ENCODE results near the gene LCN2. TPM values are rescaled to one million over a fixed set of nuclear protein-coding genes. Genes with fewer than 3 reads are reported as not detected.

Gene LCN2
- total RNA-seq, result under 1 TPM; 0.67 to 0.69 TPM
- long read RNA-seq, donor 1, result 0 reads
- long read RNA-seq, donor 2, result 0 reads

- intact Hi-C loops (cut with DNase I), result no loop called here
- peak; percentile 66 for DNase-seq (ENCODE audit: low spot score)
These were observed at the start of gene LCN2 for GRCh38 chr9:128149001-128149701. TSS of gene LCN2 (plus strand) at chr9:128149453. CDS start at chr9:128149526, 73 bp downstream.

DNA sequence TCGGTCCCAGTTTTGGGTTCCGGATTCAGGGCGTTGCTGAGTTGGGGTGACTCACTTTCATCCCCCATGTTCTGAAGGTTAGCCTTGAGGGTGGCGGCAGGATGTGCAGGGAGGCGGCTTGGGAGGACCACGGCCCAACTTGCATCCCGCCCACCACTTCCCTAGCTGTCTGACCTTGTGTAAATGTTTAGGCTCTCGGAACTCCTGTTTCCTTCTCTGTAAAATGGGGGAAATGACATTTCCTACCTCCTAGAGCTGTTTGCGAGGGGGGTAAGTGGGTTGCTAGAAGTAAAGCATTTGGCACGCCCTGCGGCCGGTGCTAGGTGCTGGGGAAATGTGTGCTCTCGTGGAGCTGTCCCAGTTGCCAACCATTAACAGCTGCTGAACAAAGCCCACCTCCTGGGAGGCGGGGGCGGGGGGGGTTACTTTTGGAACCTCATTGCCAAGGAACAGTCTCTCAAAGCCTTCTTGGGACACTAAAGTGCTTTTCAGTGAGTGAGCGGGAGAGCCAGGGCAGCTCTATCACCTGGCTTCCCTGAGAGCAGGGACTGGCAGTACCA is 49.2 kb upstream of the LCN2 start:
- no peak for DNase-seq (ENCODE audit: low spot score)
- intact Hi-C loops (cut with DNase I), result loop anchor here (10.0 kb wide), 2 partner anchors 135 to 155 kb away; no protein-coding TSS in a partner anchor

GRCh38 chr9:128100581-128100980 is 48.7 kb upstream of the LCN2 start:
- no peak for DNase-seq (ENCODE audit: low spot score)
- intact Hi-C loops (cut with DNase I), result loop anchor here (10.0 kb wide), 2 partner anchors 136 to 156 kb away; no protein-coding TSS in a partner anchor

- DNase-seq (ENCODE audit: low spot score), result no peak
- intact Hi-C loops (cut with DNase I), result loop anchor here (10.0 kb wide), 2 partner anchors 136 to 156 kb away; no protein-coding TSS in a partner anchor
These were observed 48.0 kb upstream of the LCN2 start for GRCh38 chr9:128101231-128101661.

DNA sequence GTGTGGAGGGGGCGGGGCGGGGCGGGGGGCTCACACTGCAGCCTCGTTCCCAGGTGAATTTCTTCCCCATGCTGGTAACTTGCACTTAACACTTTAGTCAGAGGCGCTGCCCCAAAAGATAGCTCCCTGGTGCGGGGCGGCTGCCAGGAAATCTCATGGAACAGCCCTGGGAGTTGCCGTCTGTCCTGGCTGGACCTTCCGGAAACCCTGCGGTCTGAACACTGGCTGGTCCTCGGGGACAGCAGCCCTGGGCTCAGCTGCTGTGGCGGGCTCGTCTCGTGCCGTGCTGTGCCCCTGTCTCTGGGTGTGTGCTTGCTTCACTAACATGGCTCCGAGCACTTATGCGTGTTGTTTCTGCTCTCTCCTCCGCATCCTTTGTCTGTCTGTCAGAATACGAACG is 47.6 kb upstream of the LCN2 start:
- no peak for DNase-seq (ENCODE audit: low spot score)
- intact Hi-C loops (cut with DNase I), result loop anchor here (10.0 kb wide), 2 partner anchors 137 to 157 kb away; no protein-coding TSS in a partner anchor

- intact Hi-C loops (cut with DNase I), result loop anchor here (10.0 kb wide), 2 partner anchors 137 to 157 kb away; no protein-coding TSS in a partner anchor
These were observed 47.1 kb upstream of the LCN2 start for GRCh38 chr9:128102196-128102595.

DNA sequence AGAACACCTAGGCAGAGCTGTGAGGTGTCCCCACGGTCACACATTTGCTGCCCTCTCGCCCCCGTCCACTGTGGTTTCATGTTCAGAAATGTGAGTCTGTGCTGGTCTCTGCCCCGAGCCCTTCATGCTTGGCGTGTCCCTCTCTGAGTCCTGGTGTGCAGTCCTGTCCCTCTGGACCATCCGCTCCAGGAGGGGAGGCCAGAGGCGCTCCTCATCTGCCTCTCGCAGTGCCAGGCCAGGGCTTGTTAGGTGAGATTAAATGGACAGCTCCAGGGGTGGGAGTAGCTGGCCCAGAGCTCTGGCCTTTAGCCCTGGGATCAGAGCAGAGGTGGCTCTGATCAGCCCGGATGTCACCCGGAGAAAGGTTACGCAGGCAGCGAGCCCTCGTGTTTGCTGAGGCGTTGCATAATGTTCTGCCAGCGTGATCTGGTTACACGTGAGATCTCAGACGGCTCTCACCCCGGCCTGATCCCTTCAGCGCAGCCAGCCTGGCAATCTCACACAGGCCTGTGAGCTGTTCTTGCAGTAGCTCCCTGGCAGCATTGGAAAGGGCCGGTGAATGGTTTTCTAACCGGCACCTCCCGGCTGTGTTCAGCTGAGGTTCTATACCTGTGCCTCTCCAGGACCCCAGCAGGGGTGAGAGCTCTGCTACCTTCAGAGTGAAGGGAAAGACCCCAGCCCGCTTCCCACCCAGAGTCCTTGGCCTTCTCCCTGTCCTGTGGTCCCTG is 46.2 kb upstream of the LCN2 start:
- no peak for DNase-seq (ENCODE audit: low spot score)
- intact Hi-C loops (cut with DNase I), result loop anchor here (10.0 kb wide), 2 partner anchors 138 to 158 kb away; no protein-coding TSS in a partner anchor

More at GRCh38 chr9:128102196-128102595, 47.1 kb upstream of the LCN2 start:
- peak; percentile 45 for DNase-seq (ENCODE audit: low spot score)

- DNase-seq (ENCODE audit: low spot score), result no peak
- intact Hi-C loops (cut with DNase I), result loop anchor here (10.0 kb wide), 2 partner anchors 139 to 159 kb away; no protein-coding TSS in a partner anchor
These were observed 45.7 kb upstream of the LCN2 start for GRCh38 chr9:128103589-128103962.

DNA sequence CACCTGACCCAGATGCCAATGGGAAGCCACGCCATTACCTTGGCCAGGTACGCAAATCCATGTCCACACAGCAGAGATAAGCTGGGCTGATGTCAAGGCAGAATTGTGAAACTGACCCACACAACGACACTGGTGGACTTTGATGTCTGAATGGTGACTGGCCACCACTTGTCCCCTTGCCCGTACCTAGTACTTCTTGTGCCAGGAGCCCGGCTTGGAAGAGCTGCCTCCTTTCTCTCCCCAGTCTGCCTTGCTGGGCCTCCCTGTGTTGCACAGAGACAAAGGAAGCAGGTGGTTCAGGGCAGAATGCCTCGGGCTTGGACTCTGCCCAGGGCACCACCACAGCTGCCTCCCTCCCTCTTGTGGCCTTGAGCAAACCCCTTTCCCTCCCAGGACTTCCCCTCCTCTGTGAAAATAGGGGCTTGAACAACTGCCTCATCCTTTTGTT is 45.1 kb upstream of the LCN2 start:
- DNase-seq (ENCODE audit: low spot score), result no peak

GRCh38 chr9:128105538-128106175 is 43.6 kb upstream of the LCN2 start:
- DNase-seq (ENCODE audit: low spot score), result no peak
- intact Hi-C loops (cut with DNase I), result loop anchor here (10.0 kb wide), 2 partner anchors 141 to 161 kb away; no protein-coding TSS in a partner anchor

More for the DNA sequence above, 45.1 kb upstream of the LCN2 start:
- intact Hi-C loops (cut with DNase I), result loop anchor here (10.0 kb wide), 2 partner anchors 139 to 159 kb away; no protein-coding TSS in a partner anchor

DNA sequence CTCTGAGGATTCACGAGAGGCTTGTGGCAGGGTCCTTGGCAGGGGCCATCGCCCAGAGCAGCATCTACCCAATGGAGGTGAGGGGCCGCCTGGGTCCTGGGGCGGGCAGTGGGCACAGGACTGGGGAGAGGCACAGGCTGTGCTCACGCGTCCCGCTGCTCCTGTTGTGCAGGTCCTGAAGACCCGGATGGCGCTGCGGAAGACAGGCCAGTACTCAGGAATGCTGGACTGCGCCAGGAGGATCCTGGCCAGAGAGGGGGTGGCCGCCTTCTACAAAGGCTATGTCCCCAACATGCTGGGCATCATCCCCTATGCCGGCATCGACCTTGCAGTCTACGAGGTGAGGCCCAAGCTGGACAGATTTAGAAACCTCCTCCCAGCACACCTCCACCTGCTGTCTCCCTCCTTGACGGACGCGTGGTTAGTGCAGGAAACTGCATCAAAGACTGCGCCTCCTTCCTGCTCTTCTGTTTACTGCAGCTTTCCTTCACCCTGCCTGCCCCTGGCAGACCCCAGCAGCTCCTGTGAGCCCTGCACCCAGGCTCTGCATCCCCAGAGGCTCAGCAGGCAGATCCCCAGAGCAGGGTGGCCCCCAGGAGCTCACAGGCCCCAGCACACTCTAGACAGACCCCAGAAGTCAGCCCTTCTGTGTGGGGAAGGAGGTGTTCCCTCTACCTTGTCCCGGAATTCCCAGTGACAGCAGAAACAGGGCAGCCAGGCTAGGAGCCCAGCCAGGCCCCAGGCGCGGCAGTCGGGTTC is 42.9 kb upstream of the LCN2 start:
- intact Hi-C loops (cut with DNase I), result loop anchor here (10.0 kb wide), 2 partner anchors 142 to 162 kb away; no protein-coding TSS in a partner anchor
- no peak for DNase-seq (ENCODE audit: low spot score)

DNA sequence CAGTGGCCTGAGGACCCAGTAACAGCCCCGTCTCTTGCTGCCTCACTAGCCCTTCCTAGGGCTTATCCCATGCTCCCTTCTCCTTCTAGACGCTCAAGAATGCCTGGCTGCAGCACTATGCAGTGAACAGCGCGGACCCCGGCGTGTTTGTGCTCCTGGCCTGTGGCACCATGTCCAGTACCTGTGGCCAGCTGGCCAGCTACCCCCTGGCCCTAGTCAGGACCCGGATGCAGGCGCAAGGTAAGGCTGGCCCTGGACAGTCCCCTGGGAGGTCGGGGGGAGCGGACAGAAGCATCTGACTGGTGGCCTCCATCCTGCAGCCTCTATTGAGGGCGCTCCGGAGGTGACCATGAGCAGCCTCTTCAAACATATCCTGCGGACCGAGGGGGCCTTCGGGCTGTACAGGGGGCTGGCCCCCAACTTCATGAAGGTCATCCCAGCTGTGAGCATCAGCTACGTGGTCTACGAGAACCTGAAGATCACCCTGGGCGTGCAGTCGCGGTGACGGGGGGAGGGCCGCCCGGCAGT is 42.2 kb upstream of the LCN2 start:
- intact Hi-C loops (cut with DNase I), result loop anchor here (10.0 kb wide), 2 partner anchors 142 to 162 kb away; no protein-coding TSS in a partner anchor
- no peak for DNase-seq (ENCODE audit: low spot score)

DNA sequence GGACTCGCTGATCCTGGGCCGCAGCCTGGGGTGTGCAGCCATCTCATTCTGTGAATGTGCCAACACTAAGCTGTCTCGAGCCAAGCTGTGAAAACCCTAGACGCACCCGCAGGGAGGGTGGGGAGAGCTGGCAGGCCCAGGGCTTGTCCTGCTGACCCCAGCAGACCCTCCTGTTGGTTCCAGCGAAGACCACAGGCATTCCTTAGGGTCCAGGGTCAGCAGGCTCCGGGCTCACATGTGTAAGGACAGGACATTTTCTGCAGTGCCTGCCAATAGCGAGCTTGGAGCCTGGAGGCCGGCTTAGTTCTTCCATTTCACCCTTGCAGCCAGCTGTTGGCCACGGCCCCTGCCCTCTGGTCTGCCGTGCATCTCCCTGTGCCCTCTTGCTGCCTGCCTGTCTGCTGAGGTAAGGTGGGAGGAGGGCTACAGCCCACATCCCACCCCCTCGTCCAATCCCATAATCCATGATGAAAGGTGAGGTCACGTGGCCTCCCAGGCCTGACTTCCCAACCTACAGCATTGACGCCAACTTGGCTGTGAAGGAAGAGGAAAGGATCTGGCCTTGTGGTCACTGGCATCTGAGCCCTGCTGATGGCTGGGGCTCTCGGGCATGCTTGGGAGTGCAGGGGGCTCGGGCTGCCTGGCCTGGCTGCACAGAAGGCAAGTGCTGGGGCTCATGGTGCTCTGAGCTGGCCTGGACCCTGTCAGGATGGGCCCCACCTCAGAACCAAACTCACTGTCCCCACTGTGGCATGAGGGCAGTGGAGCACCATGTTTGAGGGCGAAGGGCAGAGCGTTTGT is 41.6 kb upstream of the LCN2 start:
- no peak for DNase-seq (ENCODE audit: low spot score)
- intact Hi-C loops (cut with DNase I), result loop anchor here (10.0 kb wide), 2 partner anchors 143 to 163 kb away; no protein-coding TSS in a partner anchor

GRCh38 chr9:128108269-128109049 is 40.8 kb upstream of the LCN2 start:
- intact Hi-C loops (cut with DNase I), result loop anchor here (10.0 kb wide), 2 partner anchors 144 to 164 kb away; no protein-coding TSS in a partner anchor
- DNase-seq (ENCODE audit: low spot score), result no peak

GRCh38 chr9:128109050-128109709 is 40.1 kb upstream of the LCN2 start:
- intact Hi-C loops (cut with DNase I), result loop anchor here (10.0 kb wide), 2 partner anchors 144 to 164 kb away; no protein-coding TSS in a partner anchor
- DNase-seq (ENCODE audit: low spot score), result peak; percentile 52

Data from posterior vena cava (tissue), 2 donors.